ENCODE data around the gene TMEM179.

DNA sequence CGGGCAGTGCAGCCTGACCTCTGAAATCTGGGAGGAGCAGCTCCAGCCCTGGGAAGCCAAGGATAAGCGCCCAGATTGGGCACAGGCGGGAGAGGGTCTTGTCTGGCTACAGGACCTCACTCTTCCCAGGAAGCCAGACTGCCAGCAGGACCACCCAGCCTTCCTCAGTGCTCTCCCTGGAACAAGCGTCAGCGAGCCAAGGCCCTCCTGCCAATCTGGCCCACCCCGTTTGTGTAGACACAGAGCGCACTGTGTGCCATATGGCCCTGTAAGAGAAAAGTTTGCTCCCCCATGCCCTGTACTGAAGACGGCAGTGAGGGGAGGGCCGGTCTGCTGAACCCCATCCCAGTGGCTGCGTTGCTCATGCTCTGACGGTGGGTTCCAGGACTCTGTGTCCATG, 26.3 kb downstream of the TMEM179 start:
- TF ChIP-seq, protein P1, sequence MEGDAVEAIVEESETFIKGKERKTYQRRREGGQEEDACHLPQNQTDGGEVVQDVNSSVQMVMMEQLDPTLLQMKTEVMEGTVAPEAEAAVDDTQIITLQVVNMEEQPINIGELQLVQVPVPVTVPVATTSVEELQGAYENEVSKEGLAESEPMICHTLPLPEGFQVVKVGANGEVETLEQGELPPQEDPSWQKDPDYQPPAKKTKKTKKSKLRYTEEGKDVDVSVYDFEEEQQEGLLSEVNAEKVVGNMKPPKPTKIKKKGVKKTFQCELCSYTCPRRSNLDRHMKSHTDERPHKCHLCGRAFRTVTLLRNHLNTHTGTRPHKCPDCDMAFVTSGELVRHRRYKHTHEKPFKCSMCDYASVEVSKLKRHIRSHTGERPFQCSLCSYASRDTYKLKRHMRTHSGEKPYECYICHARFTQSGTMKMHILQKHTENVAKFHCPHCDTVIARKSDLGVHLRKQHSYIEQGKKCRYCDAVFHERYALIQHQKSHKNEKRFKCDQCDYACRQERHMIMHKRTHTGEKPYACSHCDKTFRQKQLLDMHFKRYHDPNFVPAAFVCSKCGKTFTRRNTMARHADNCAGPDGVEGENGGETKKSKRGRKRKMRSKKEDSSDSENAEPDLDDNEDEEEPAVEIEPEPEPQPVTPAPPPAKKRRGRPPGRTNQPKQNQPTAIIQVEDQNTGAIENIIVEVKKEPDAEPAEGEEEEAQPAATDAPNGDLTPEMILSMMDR (IDR thresholded peaks at IDR 0.05) = no peak
- TF ChIP-seq POLR2A (IDR thresholded peaks at IDR 0.05) (no peak), EP300 (IDR thresholded peaks at IDR 0.05) (no peak)
